ENCODE results near the gene VIT.

DNA sequence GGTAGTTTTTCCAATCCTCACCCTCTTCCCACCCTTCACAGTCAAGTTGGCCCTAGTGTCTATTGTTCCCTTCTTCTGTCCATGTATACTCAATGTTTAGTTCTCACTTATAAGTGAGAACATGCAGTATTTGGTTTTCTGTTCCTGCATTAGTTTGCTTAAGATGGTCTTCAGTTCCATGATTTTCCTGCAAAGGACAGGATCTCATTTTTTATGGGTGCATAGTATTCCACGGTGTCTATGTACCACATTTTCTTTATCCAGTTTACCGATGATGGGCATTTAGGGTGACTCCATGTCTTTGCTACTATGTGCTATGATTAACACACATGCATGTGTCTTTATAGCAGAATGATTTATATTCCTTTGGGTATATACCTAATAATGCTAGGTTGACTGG, 165.4 kb downstream of the VIT start:
- TF ChIP-seq, protein P1, sequence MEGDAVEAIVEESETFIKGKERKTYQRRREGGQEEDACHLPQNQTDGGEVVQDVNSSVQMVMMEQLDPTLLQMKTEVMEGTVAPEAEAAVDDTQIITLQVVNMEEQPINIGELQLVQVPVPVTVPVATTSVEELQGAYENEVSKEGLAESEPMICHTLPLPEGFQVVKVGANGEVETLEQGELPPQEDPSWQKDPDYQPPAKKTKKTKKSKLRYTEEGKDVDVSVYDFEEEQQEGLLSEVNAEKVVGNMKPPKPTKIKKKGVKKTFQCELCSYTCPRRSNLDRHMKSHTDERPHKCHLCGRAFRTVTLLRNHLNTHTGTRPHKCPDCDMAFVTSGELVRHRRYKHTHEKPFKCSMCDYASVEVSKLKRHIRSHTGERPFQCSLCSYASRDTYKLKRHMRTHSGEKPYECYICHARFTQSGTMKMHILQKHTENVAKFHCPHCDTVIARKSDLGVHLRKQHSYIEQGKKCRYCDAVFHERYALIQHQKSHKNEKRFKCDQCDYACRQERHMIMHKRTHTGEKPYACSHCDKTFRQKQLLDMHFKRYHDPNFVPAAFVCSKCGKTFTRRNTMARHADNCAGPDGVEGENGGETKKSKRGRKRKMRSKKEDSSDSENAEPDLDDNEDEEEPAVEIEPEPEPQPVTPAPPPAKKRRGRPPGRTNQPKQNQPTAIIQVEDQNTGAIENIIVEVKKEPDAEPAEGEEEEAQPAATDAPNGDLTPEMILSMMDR (conservative IDR thresholded peaks at IDR 0.05 in 1 of 2, IDR thresholded peaks at IDR 0.05 in 1 of 2; ENCODE audit: low read depth in 1 of 2, low read length in 2 of 2) = no peak
- TF ChIP-seq EZH2 (IDR thresholded peaks at IDR 0.05; ENCODE audit: low read length, missing control alignments) = no peak
